CD4-positive, alpha-beta memory T cell (primary cell): Measurements from ENCODE around the gene PEX19. TPM values are rescaled to one million over a fixed set of nuclear protein-coding genes. Genes with fewer than 3 reads are reported as not detected.

Experiments
- CTCF ChIA-PET: fragments of 350-600 bp; sonication (Branson Sonifier 250); formaldehyde crosslinking; loops from one replicate; lab custom pipeline; 2021; ENCODE audit warnings: inconsistent platforms; ENCODE audit not compliant: partially characterized antibody; lab: Charles Lee
- POLR2A ChIA-PET: fragments of 350-600 bp; sonication (Branson Sonifier 250); formaldehyde crosslinking; loops from one replicate; lab custom pipeline; 2021; ENCODE audit not compliant: partially characterized antibody; lab: Charles Lee
- DNase-seq, 5 donors: peaks; one replicate each; pipeline versions ENCODE4 v3.0.0 to v3.0.0-alpha.2; 2020 to 2022; ENCODE audit warnings: mixed read lengths in 1 of 5
- H3K27ac ChIP-seq: one replicate; pipeline ENCODE4 v1.7.0; 2013; ENCODE audit warnings: low read depth, low read length
- H3K27me3 ChIP-seq: 2 replicates; pipeline ENCODE4 v1.7.0; 2013; ENCODE audit warnings: mild to moderate bottlenecking, low read length, moderate library complexity; ENCODE audit not compliant: insufficient read depth
- H3K36me3 ChIP-seq: 2 replicates; pipeline ENCODE4 v1.7.0; 2013; ENCODE audit warnings: mild to moderate bottlenecking, low read length, moderate library complexity; ENCODE audit not compliant: insufficient read depth
- H3K4me1 ChIP-seq: 2 replicates; pipeline ENCODE4 v1.7.0; 2013; ENCODE audit warnings: mild to moderate bottlenecking, low read length, moderate library complexity; ENCODE audit not compliant: insufficient read depth
- H3K4me3 ChIP-seq, 2 donors: one replicate each; pipeline ENCODE4 v1.7.0; 2013; ENCODE audit warnings: low read length in 2 of 2, mild to moderate bottlenecking in 1 of 2
- H3K9me3 ChIP-seq, 2 donors: one replicate each; pipeline ENCODE4 v1.7.0; 2013; ENCODE audit warnings: low read length in 2 of 2, control low read depth in 1 of 2; ENCODE audit not compliant: control insufficient read depth in 1 of 2
- H3K27ac Mint-ChIP-seq, 7 donors: one replicate each; pipeline ENCODE4 v1.8.0; 2020 to 2021; ENCODE audit warnings: mixed read lengths in 7 of 7, mild to moderate bottlenecking in 6 of 7, inconsistent platforms in 3 of 7, moderate library complexity in 3 of 7
- H3K27me3 Mint-ChIP-seq, 2 donors: one replicate each; pipeline ENCODE4 v1.8.0; 2020 to 2021; ENCODE audit warnings: mixed read lengths in 2 of 2
- H3K36me3 Mint-ChIP-seq, 2 donors: one replicate each; pipeline ENCODE4 v1.8.0; 2020 to 2021; ENCODE audit warnings: mixed read lengths in 2 of 2, inconsistent platforms in 1 of 2, mild to moderate bottlenecking in 1 of 2
- H3K4me1 Mint-ChIP-seq, 4 donors: one replicate each; pipeline ENCODE4 v1.8.0; 2020 to 2021; ENCODE audit warnings: mixed read lengths in 4 of 4, mild to moderate bottlenecking in 1 of 4
- H3K4me3 Mint-ChIP-seq, 8 donors: one replicate each; pipeline ENCODE4 v1.8.0; 2020 to 2021; ENCODE audit warnings: mixed read lengths in 8 of 8, mild to moderate bottlenecking in 7 of 8, moderate library complexity in 6 of 8, inconsistent platforms in 3 of 8
- H3K9me3 Mint-ChIP-seq, 8 donors: one replicate each; pipeline ENCODE4 v1.8.0; 2020 to 2021; ENCODE audit warnings: mixed read lengths in 8 of 8, mild to moderate bottlenecking in 5 of 8, inconsistent platforms in 3 of 8, moderate library complexity in 1 of 8
- intact Hi-C: fragments of 100-400 bp; cut with micrococcal nuclease; formaldehyde crosslinking; loops from one replicate; pipeline ENCODE4 v1.15.1; 2023
- polyA plus RNA-seq, 2 donors: library from polyadenylated mRNA; unstranded; fragments of 300-500 nt; fragmentation: Illumina TruSeq; gene quantifications; one replicate each; pipeline ENCODE4 v1.2.3, GENCODE V29; 2021
- total RNA-seq, 2 experiments: library from RNA; stranded (reverse); gene quantifications; one replicate each; pipeline ENCODE4 v1.2.3, GENCODE V29; 2021

PEX19 gene
- total and polyA plus RNA-seq, 4 experiments from 2014 or later = 41.2 to 84.0 (median 57.0) TPM

- Histone ChIP-seq H3K4me3 (no peak overlapping the region), H3K4me1 (no peaks in the 10 kb centered on the region), H3K27ac (no peak overlapping the region), H3K36me3 (peaks cover 50% of the 10 kb centered on the region), H3K9me3 (no peaks in the 10 kb centered on the region), H3K27me3 (no peaks in the 10 kb centered on the region)
- no peak for DNase-seq
- peaks cover 0 to 2% (median 2%) of the 10 kb centered on the region in 8 donors for H3K9me3 Mint-ChIP-seq
- no peaks in the 10 kb centered on the region for H3K27me3 Mint-ChIP-seq
- H3K36me3 Mint-ChIP-seq = peaks cover 64 to 71% of the 10 kb centered on the region in 2 donors
- ChIA-PET POLR2A (no interaction called here), CTCF (no interaction called here)
- peak overlapping the region in 1 of 7 donors; percentile 72 for H3K27ac Mint-ChIP-seq
- no peak overlapping the region for H3K4me3 Mint-ChIP-seq
- H3K4me1 Mint-ChIP-seq = peaks cover 18 to 32% (median 28%) of the 10 kb centered on the region in 4 donors
- intact Hi-C loops = no loop called here
These were observed 37.9 kb upstream of the PEX19 start for GRCh38 chr1:160322831-160323230.

GRCh38 chr1:160315359-160315758 is 30.4 kb upstream of the PEX19 start:
- H3K9me3 Mint-ChIP-seq = peaks cover 2 to 17% (median 13%) of the 10 kb centered on the region in 8 donors
- no peak overlapping the region for H3K4me3 Mint-ChIP-seq
- H3K36me3 ChIP-seq = peaks cover 77% of the 10 kb centered on the region
- H3K9me3 ChIP-seq = no peaks in the 10 kb centered on the region
- H3K4me1 Mint-ChIP-seq = peaks cover 13 to 25% (median 17%) of the 10 kb centered on the region in 4 donors
- intact Hi-C loops = no loop called here
- peaks cover 80 to 84% of the 10 kb centered on the region in 2 donors for H3K36me3 Mint-ChIP-seq
- H3K27ac ChIP-seq = no peak overlapping the region
- H3K27me3 Mint-ChIP-seq = no peaks in the 10 kb centered on the region
- no peak for DNase-seq
- no peaks in the 10 kb centered on the region for H3K27me3 ChIP-seq
- no peak overlapping the region for H3K4me3 ChIP-seq
- ChIA-PET CTCF (interaction anchor here (1.7 kb wide), 1 partner anchor 24 kb away, joined by 4 read pairs; no protein-coding TSS in a partner anchor), POLR2A (no interaction called here)
- H3K27ac Mint-ChIP-seq = no peak overlapping the region
- no peaks in the 10 kb centered on the region for H3K4me1 ChIP-seq

GRCh38 chr1:160309571-160309970 is 24.6 kb upstream of the PEX19 start:
- Mint-ChIP-seq H3K4me3 (no peak overlapping the region), H3K36me3 (peaks cover 66 to 86% of the 10 kb centered on the region in 2 donors)

GRCh38 chr1:160309185-160309557 is 24.2 kb upstream of the PEX19 start:
- Mint-ChIP-seq H3K36me3 (peaks cover 65 to 84% of the 10 kb centered on the region in 2 donors), H3K27ac (peak overlapping the region in 3 of 7 donors; percentile 43 to 79 (median 65)), H3K4me3 (no peak overlapping the region), H3K9me3 (no peaks in the 10 kb centered on the region), H3K4me1 (peaks cover 0 to 3% (median under 1%) of the 10 kb centered on the region in 4 donors), H3K27me3 (no peaks in the 10 kb centered on the region)
- H3K27me3 ChIP-seq = no peaks in the 10 kb centered on the region
- ChIA-PET POLR2A (no interaction called here), CTCF (interaction anchor here (2.5 kb wide), 1 partner anchor 18 kb away, joined by 12 read pairs; no protein-coding TSS in a partner anchor)
- no peak for DNase-seq
- no peaks in the 10 kb centered on the region for H3K9me3 ChIP-seq
- peaks cover 78% of the 10 kb centered on the region for H3K36me3 ChIP-seq
- H3K4me1 ChIP-seq = no peaks in the 10 kb centered on the region
- intact Hi-C loops = no loop called here
- no peak overlapping the region for H3K4me3 ChIP-seq
- no peak overlapping the region for H3K27ac ChIP-seq

More at GRCh38 chr1:160309571-160309970, 24.6 kb upstream of the PEX19 start:
- Mint-ChIP-seq H3K9me3 (no peaks in the 10 kb centered on the region), H3K27ac (peak overlapping the region in 3 of 7 donors; percentile 43 to 79 (median 65)), H3K27me3 (no peaks in the 10 kb centered on the region), H3K4me1 (peaks cover 0 to 3% (median under 1%) of the 10 kb centered on the region in 4 donors)
- Histone ChIP-seq H3K27ac (no peak overlapping the region), H3K4me1 (no peaks in the 10 kb centered on the region), H3K36me3 (peaks cover 81% of the 10 kb centered on the region), H3K9me3 (no peaks in the 10 kb centered on the region), H3K27me3 (no peaks in the 10 kb centered on the region), H3K4me3 (no peak overlapping the region)
- POLR2A ChIA-PET = no interaction called here
- CTCF ChIA-PET = interaction anchor here (0.9 to 2.5 kb wide), 2 partner anchors 18 kb away, joined by 4 to 12 read pairs; no protein-coding TSS in a partner anchor
- intact Hi-C loops = no loop called here
- DNase-seq = no peak

- Mint-ChIP-seq H3K27me3 (no peaks in the 10 kb centered on the region), H3K36me3 (peaks cover 64 to 80% of the 10 kb centered on the region in 2 donors), H3K4me1 (peaks cover 0 to 3% (median under 1%) of the 10 kb centered on the region in 4 donors), H3K27ac (peak overlapping the region in 4 of 7 donors; percentile 32 to 78 (median 49)), H3K9me3 (no peaks in the 10 kb centered on the region), H3K4me3 (no peak overlapping the region)
- Histone ChIP-seq H3K9me3 (no peaks in the 10 kb centered on the region), H3K36me3 (peaks cover 75% of the 10 kb centered on the region), H3K4me1 (no peaks in the 10 kb centered on the region), H3K27me3 (no peaks in the 10 kb centered on the region), H3K4me3 (no peak overlapping the region), H3K27ac (no peak overlapping the region)
- POLR2A ChIA-PET = no interaction called here
- CTCF ChIA-PET = interaction anchor here (1.4 to 2.5 kb wide), 2 partner anchors 17 to 115 kb away, joined by 4 to 12 read pairs; no protein-coding TSS in a partner anchor
- intact Hi-C loops = no loop called here
- DNase-seq = no peak
These were observed 23.7 kb upstream of the PEX19 start for GRCh38 chr1:160308451-160309184.

- Histone ChIP-seq H3K9me3 (no peaks in the 10 kb centered on the region), H3K36me3 (peaks cover 75% of the 10 kb centered on the region), H3K27me3 (no peaks in the 10 kb centered on the region), H3K4me1 (no peaks in the 10 kb centered on the region), H3K27ac (no peak overlapping the region), H3K4me3 (no peak overlapping the region)
- Mint-ChIP-seq H3K27ac (peak overlapping the region in 1 of 7 donors; percentile 35), H3K36me3 (peaks cover 63 to 76% of the 10 kb centered on the region in 2 donors), H3K4me3 (no peak overlapping the region), H3K27me3 (no peaks in the 10 kb centered on the region), H3K4me1 (peaks cover 0 to 4% (median under 1%) of the 10 kb centered on the region in 4 donors), H3K9me3 (no peaks in the 10 kb centered on the region)
- intact Hi-C loops = no loop called here
- ChIA-PET CTCF (interaction anchor here (1.4 to 2.5 kb wide), 2 partner anchors 16 to 114 kb away, joined by 4 to 12 read pairs; no protein-coding TSS in a partner anchor), POLR2A (no interaction called here)
- DNase-seq = no peak
These were observed 22.3 kb upstream of the PEX19 start for GRCh38 chr1:160307118-160307791.

GRCh38 chr1:160300173-160300572 is 15.2 kb upstream of the PEX19 start:
- H3K9me3 Mint-ChIP-seq = no peaks in the 10 kb centered on the region
- ChIA-PET POLR2A (no interaction called here), CTCF (interaction anchor here (0.5 to 4.5 kb wide), 2 partner anchors 8 to 48 kb away, joined by 3 to 22 read pairs; no protein-coding TSS in a partner anchor)
- H3K4me3 Mint-ChIP-seq = no peak overlapping the region
- peaks cover 0 to 2% (median 0%) of the 10 kb centered on the region in 4 donors for H3K4me1 Mint-ChIP-seq
- intact Hi-C loops = no loop called here
- H3K36me3 Mint-ChIP-seq = peaks cover 54 to 66% of the 10 kb centered on the region in 2 donors
- no peaks in the 10 kb centered on the region for H3K9me3 ChIP-seq
- no peak overlapping the region for H3K27ac ChIP-seq
- no peak for DNase-seq
- no peaks in the 10 kb centered on the region for H3K27me3 Mint-ChIP-seq
- no peaks in the 10 kb centered on the region for H3K27me3 ChIP-seq
- no peak overlapping the region for H3K4me3 ChIP-seq
- H3K4me1 ChIP-seq = no peaks in the 10 kb centered on the region
- H3K27ac Mint-ChIP-seq = peak overlapping the region in 1 of 7 donors; percentile 36
- peaks cover 70% of the 10 kb centered on the region for H3K36me3 ChIP-seq
